ENCODE results near the gene FGF8. TPM values are rescaled to one million over a fixed set of nuclear protein-coding genes. Genes with fewer than 3 reads are reported as not detected.

The FGF8 gene
- total RNA-seq, 4 donors from 2014 or later: not detected

- TF ChIP-seq POLR2A (IDR thresholded peaks at IDR 0.05): no peak
- no peak for TF ChIP-seq EP300 (IDR thresholded peaks at IDR 0.05)
- TF ChIP-seq POLR2AphosphoS5 (IDR thresholded peaks at IDR 0.05): no peak
- no peak for TF ChIP-seq CTCF (IDR thresholded peaks at IDR 0.05)
- H3K27me3 ChIP-seq: peaks cover 17% of the 10 kb centered on the region
- H3K4me3 ChIP-seq: no peak overlapping the region
- no peaks in the 10 kb centered on the region for H3K9me3 ChIP-seq
- 48% methylated on average over 2 of the region's 2 CpGs for WGBS
- no peak for DNase-seq (ENCODE audit: low spot score in 2 of 2)
- no peak overlapping the region for H3K27ac ChIP-seq
- H3K36me3 ChIP-seq: no peaks in the 10 kb centered on the region
- no peaks in the 10 kb centered on the region for H3K4me1 ChIP-seq
Observed at GRCh38 chr10:101741938-101742337, 34.0 kb downstream of the FGF8 start.

GRCh38 chr10:101736666-101737065, 39.2 kb downstream of the FGF8 start:
- H3K36me3 ChIP-seq: no peaks in the 10 kb centered on the region
- no peak for TF ChIP-seq EP300 (IDR thresholded peaks at IDR 0.05)
- no peak for TF ChIP-seq POLR2AphosphoS5 (IDR thresholded peaks at IDR 0.05)
- no peak for TF ChIP-seq POLR2A (IDR thresholded peaks at IDR 0.05)
- no peak for TF ChIP-seq CTCF (IDR thresholded peaks at IDR 0.05)
- no peak for DNase-seq (ENCODE audit: low spot score in 2 of 2)
- WGBS: 81% methylated on average over 3 of the region's 3 CpGs
- H3K27ac ChIP-seq: no peak overlapping the region
- peaks cover 11% of the 10 kb centered on the region for H3K27me3 ChIP-seq
- no peaks in the 10 kb centered on the region for H3K4me1 ChIP-seq
- H3K4me3 ChIP-seq: no peak overlapping the region
- H3K9me3 ChIP-seq: no peaks in the 10 kb centered on the region

GRCh38 chr10:101732096-101732495, 43.8 kb downstream of the FGF8 start:
- H3K27ac ChIP-seq: no peak overlapping the region
- H3K4me1 ChIP-seq: no peaks in the 10 kb centered on the region
- no peaks in the 10 kb centered on the region for H3K36me3 ChIP-seq
- DNase-seq (ENCODE audit: low spot score in 2 of 2): no peak
- no peaks in the 10 kb centered on the region for H3K27me3 ChIP-seq
- H3K9me3 ChIP-seq: no peaks in the 10 kb centered on the region
- no peak overlapping the region for H3K4me3 ChIP-seq
- no peak for TF ChIP-seq EP300 (IDR thresholded peaks at IDR 0.05)
- TF ChIP-seq POLR2AphosphoS5 (IDR thresholded peaks at IDR 0.05): no peak
- TF ChIP-seq POLR2A (IDR thresholded peaks at IDR 0.05): no peak
- no peak for TF ChIP-seq CTCF (IDR thresholded peaks at IDR 0.05)
- 70% methylated on average over 1 of the region's 1 CpG for WGBS

- no peaks in the 10 kb centered on the region for H3K4me1 ChIP-seq
- H3K36me3 ChIP-seq: no peaks in the 10 kb centered on the region
- H3K9me3 ChIP-seq: no peaks in the 10 kb centered on the region
- no peak overlapping the region for H3K4me3 ChIP-seq
- TF ChIP-seq CTCF (IDR thresholded peaks at IDR 0.05) (no peak), POLR2A (IDR thresholded peaks at IDR 0.05) (no peak), POLR2AphosphoS5 (IDR thresholded peaks at IDR 0.05) (no peak), EP300 (IDR thresholded peaks at IDR 0.05) (no peak)
- DNase-seq (ENCODE audit: low spot score in 2 of 2): no peak
- WGBS: 69% methylated on average over 2 of the region's 2 CpGs
- no peak overlapping the region for H3K27ac ChIP-seq
- no peaks in the 10 kb centered on the region for H3K27me3 ChIP-seq
Observed at GRCh38 chr10:101726115-101726387, 49.9 kb downstream of the FGF8 start.

GRCh38 chr10:101725296-101726114, 50.4 kb downstream of the FGF8 start:
- no peak overlapping the region for H3K4me3 ChIP-seq
- TF ChIP-seq EP300 (IDR thresholded peaks at IDR 0.05) (no peak), POLR2AphosphoS5 (IDR thresholded peaks at IDR 0.05) (no peak), POLR2A (IDR thresholded peaks at IDR 0.05) (no peak), CTCF (IDR thresholded peaks at IDR 0.05) (no peak)
- H3K27me3 ChIP-seq: no peaks in the 10 kb centered on the region
- H3K4me1 ChIP-seq: no peaks in the 10 kb centered on the region
- WGBS: 70% methylated on average over 8 of the region's 8 CpGs
- no peaks in the 10 kb centered on the region for H3K9me3 ChIP-seq
- H3K36me3 ChIP-seq: no peaks in the 10 kb centered on the region
- H3K27ac ChIP-seq: no peak overlapping the region
- no peak for DNase-seq (ENCODE audit: low spot score in 2 of 2)
